ENCODE results near the gene KDM4B. TPM values are rescaled to one million over a fixed set of nuclear protein-coding genes. Genes with fewer than 3 reads are reported as not detected.
A peak's percentile ranks its signal among the peaks of the same experiment; 100 is the strongest.
"Not testable (repeated sequence)": the region's sequence is repeated elsewhere in the genome, so short reads cannot be mapped to it uniquely, and the experiment has no call there.

KDM4B gene
- total RNA-seq, 2 experiments from 2014 or later: 55.9 to 60.8 TPM

DNA sequence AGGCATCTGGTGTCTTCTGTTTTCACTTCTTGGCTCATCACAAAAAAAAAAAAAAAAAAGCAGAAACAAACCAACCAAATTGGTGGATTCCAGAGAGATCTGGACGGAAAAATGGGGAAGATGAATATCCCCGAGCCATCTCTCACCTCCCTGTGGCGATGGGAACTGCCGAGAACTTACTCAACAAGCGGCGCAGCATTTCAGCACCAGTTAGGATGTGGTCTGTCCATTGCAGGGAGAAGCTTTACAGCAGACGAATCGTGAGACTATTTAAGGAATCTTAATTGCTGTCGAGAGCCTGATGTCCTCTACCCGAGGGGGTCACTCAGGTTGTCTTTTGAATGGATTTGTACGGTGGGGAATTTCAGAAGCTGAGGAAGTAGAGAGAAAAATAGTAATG, 17.3 kb upstream of the KDM4B start:
- H3K27ac Mint-ChIP-seq: no peak overlapping the region
- POLR2A ChIA-PET: no interaction called here
- no peaks in the 10 kb centered on the region for H3K27me3 Mint-ChIP-seq
- H3K9me3 Mint-ChIP-seq: no peaks in the 10 kb centered on the region
- H3K36me3 Mint-ChIP-seq: peaks cover 34% of the 10 kb centered on the region
- no peak overlapping the region for H3K4me3 Mint-ChIP-seq
- H3K4me1 Mint-ChIP-seq: no peaks in the 10 kb centered on the region
- DNase-seq (no peak), ATAC-seq (ENCODE audit: low read depth) (no peak)

DNA sequence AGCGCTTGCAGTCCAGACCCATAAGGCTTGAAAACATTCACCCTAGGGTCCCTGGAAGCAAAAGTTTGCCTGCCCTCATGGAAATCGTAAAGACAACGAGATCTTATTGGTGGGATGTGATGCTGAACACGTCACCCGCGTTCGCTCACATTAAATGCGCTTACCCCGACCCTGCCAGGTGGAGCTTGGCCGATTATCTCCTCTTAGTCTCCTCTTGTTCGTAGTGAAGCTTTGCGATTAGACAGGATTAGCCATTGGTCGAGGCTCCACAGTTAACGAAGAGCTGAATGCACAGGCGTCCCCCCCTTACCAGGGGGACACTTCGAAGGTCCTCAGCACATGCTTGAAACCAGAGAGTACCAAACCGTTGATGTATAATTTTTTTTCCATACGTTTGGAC, 16.0 kb upstream of the KDM4B start:
- POLR2A ChIA-PET: no interaction called here
- Mint-ChIP-seq H3K4me3 (no peak overlapping the region), H3K4me1 (no peaks in the 10 kb centered on the region), H3K9me3 (no peaks in the 10 kb centered on the region), H3K27me3 (no peaks in the 10 kb centered on the region), H3K27ac (no peak overlapping the region), H3K36me3 (peaks cover 28% of the 10 kb centered on the region)
- no peak for ATAC-seq (ENCODE audit: low read depth)
- DNase-seq: no peak

DNA sequence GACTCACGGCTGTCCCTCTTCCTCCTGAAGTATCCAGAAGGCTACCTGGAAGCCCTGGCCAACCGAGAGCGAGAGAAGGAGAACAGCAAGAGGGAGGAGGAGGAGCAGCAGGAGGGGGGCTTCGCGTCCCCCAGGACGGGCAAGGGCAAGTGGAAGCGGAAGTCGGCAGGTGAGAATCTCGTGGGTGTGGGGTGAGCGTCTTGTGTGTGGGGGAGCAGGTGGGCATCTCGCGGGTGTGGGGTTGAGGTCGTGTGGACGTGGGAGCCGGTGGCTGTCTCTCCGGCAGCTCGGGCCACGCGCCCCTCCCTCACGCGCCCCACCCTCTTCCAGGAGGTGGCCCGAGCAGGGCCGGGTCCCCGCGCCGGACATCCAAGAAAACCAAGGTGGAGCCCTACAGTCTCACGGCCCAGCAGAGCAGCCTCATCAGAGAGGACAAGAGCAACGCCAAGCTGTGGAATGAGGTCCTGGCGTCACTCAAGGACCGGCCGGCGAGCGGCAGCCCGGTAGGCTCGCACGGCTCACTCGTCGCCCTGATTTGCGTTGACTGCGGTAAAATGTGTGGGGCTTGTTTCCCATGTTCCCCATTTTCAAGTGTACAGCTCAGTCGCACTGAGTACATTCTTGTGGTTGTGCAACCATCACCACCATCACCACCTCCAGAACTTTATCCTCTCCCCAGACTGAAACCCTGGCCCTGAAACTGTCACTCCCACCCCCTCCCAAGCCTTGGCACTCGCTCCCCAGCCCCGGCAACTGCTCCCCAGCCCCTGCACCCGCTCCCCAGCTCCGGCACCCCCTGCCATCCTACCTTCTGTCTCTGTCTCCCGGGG, 14.4 kb upstream of the KDM4B start:
- ATAC-seq (ENCODE audit: low read depth); POLR2A ChIA-PET; H3K4me1 Mint-ChIP-seq; H3K27me3 Mint-ChIP-seq; H3K9me3 Mint-ChIP-seq; H3K4me3 Mint-ChIP-seq; DNase-seq: not testable (repeated sequence)
- H3K36me3 Mint-ChIP-seq: peaks cover 26% of the 10 kb centered on the region
- peak overlapping the region; percentile 45 for H3K27ac Mint-ChIP-seq

DNA sequence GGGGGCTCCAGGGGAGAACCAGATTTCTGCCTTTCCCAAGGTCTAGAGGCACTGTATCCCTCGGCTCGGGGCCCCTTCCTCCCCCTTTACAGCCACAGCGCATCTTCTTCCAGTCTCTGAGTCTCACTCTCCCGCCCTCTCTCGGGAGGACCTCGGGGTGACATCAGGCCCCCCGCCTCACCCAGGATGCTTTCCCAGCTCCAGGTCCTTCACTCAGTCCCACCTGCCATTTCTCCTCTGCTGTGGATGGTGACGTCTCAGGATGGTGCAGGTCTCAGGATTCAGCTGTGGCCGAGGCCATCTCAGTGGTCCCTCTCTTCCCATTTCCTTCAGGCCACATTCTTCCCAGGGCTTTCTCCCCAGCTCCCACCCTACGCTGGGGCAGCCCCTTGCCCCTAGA, 13.6 kb upstream of the KDM4B start:
- no peaks in the 10 kb centered on the region for H3K27me3 Mint-ChIP-seq
- DNase-seq (no peak), ATAC-seq (ENCODE audit: low read depth) (no peak)
- H3K27ac Mint-ChIP-seq: peak overlapping the region; percentile 63
- H3K9me3 Mint-ChIP-seq: no peaks in the 10 kb centered on the region
- POLR2A ChIA-PET: no interaction called here
- peaks cover 31% of the 10 kb centered on the region for H3K36me3 Mint-ChIP-seq
- no peak overlapping the region for H3K4me3 Mint-ChIP-seq
- H3K4me1 Mint-ChIP-seq: no peaks in the 10 kb centered on the region

DNA sequence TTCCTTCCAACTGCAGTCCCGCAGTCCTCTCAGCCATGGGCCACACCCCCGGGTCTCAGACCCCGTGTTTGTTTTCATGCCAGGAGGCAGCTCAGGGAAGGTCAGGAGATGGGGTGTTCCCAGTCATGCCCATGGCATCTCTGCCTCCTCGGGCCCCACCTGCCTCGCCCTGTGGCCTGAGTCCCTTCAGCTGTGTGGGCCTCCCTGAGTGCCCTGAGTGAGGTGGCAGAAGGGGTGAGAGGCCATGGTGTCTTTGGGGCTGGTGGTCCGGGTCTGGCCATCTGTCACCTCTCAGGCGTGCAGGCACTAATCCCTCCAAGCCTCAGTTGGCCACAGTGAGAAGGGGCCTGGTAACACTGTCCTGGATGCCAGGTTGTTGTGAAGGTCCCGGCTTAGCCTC, 10.9 kb upstream of the KDM4B start:
- no peak overlapping the region for H3K4me3 Mint-ChIP-seq
- POLR2A ChIA-PET: no interaction called here
- no peaks in the 10 kb centered on the region for H3K9me3 Mint-ChIP-seq
- DNase-seq: no peak
- no peaks in the 10 kb centered on the region for H3K4me1 Mint-ChIP-seq
- ATAC-seq (ENCODE audit: low read depth): no peak
- no peak overlapping the region for H3K27ac Mint-ChIP-seq
- H3K27me3 Mint-ChIP-seq: no peaks in the 10 kb centered on the region
- peaks cover 25% of the 10 kb centered on the region for H3K36me3 Mint-ChIP-seq

DNA sequence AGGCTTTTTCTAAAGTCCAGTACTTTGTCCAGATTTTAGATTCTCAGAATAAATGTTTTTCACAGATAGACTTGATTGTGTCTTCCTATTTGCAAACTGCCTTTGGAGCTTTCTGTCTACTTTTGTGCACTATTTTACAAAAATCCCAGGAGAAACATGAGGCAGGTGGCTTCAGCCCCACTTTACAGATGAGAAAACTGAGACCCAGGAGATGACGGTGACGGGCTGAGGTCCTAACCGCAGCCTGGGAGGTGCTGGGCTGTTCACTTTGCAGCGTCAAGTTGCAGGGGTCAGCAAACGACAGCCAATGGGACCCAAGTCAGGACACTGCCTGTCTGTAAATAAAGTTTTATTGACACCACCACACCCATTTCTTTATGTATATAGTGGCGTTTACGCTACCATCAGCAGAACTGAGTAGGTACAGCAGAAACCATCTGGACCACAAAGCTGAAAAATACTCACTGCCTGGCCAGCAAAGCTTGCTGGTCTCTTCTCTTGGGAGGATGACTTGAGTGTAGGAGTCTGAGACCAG, 6.8 kb upstream of the KDM4B start:
- POLR2A ChIA-PET: no interaction called here
- no peak for DNase-seq
- no peak for ATAC-seq (ENCODE audit: low read depth)
- Mint-ChIP-seq H3K9me3 (no peaks in the 10 kb centered on the region), H3K36me3 (peaks cover 27% of the 10 kb centered on the region), H3K4me1 (peaks cover under 1% of the 10 kb centered on the region), H3K4me3 (no peak overlapping the region), H3K27me3 (no peaks in the 10 kb centered on the region), H3K27ac (no peak overlapping the region)

DNA sequence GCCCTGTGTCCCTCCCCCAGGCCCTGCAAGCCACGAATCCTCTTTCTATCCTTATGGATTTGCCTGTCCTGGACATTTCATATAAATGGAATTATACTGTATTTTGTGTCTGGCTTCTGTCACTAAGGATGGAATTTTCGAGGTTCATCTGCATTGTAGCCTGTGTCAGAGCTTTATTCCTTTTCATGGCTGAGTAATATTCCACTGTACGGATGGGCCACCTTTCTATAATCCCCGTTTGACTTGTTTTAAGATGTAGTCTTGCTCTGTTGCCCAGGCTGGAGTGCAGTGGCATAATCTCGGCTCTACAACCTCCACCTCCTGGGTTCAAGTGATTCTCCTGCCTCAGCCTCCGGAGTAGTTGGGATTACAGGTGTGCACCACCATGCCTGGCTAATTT, 3.9 kb upstream of the KDM4B start:
- DNase-seq (no peak), ATAC-seq (ENCODE audit: low read depth) (no peak)
- Mint-ChIP-seq H3K27ac (no peak overlapping the region), H3K4me3 (no peak overlapping the region), H3K36me3 (peaks cover 29% of the 10 kb centered on the region), H3K9me3 (no peaks in the 10 kb centered on the region), H3K27me3 (no peaks in the 10 kb centered on the region), H3K4me1 (peaks cover 12% of the 10 kb centered on the region)
- POLR2A ChIA-PET: no interaction called here

DNA sequence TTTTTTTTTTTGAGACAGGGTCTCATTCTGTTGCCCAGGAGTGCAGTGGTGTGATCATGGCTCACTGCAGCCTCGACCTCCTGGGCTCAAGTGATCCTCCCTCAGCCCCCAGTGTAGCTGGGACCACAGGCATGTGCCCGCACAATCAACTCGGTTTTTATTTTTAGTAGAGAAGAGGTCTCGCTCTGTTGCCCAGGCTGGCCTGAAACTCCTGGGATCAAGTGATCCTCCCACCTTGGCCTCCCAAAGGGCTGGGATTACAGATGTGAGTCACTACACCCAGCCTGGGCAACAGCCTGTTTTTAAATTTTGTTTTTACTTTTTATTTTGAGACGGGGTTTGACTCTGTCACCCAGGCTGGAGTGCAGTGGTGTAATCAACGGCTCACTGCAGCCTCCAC, 2.3 kb upstream of the KDM4B start:
- POLR2A ChIA-PET: no interaction called here
- Mint-ChIP-seq H3K27me3 (no peaks in the 10 kb centered on the region), H3K4me3 (no peak overlapping the region)

DNA sequence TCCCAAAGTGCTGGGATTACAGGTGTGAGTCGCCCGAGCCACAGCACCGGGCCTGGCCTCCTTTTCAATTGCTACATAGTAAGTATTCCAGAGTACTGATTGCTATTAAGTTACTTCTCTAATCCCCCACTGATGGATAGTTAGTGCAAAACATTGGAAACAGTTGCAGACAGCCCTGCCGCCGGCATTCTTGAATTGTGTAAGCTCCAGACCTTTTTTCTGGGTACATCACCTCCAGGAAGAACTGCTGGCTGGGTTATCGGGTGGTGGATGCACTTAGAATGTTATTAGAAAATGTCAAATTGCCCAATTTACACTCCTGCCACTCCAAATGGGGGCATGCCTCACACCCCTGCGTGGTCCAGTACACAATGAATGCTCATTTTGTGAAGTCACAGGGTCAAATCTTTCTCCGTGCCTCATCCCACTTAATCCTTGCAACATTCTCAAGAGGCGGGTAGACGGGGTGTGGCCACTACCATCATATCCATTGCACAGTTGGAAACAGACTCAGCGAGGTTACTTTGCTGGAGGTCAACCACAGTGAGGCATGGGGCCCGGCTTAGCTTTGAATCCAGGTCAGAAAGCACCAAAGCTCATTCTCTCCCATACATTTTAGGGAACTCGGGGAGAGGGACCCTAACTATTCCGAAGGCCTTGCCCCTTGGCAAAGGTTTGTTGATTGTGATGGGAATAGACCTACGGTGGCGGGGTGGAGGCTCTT, 1.0 kb upstream of the KDM4B start:
- peak overlapping the region; percentile 94 for H3K27ac Mint-ChIP-seq
- POLR2A ChIA-PET: interaction anchor here (0.9 to 2.0 kb wide), 8 partner anchors 8 to 750 kb away, joined by 3 to 15 read pairs (median 4); partner anchors contain the start of gene FEM1A

More for the DNA sequence above, 2.3 kb upstream of the KDM4B start:
- ATAC-seq (ENCODE audit: low read depth) (no peak), DNase-seq (no peak)
- Mint-ChIP-seq H3K27ac (peak overlapping the region; percentile 54), H3K36me3 (peaks cover 35% of the 10 kb centered on the region), H3K9me3 (no peaks in the 10 kb centered on the region), H3K4me1 (peaks cover 25% of the 10 kb centered on the region)

DNA sequence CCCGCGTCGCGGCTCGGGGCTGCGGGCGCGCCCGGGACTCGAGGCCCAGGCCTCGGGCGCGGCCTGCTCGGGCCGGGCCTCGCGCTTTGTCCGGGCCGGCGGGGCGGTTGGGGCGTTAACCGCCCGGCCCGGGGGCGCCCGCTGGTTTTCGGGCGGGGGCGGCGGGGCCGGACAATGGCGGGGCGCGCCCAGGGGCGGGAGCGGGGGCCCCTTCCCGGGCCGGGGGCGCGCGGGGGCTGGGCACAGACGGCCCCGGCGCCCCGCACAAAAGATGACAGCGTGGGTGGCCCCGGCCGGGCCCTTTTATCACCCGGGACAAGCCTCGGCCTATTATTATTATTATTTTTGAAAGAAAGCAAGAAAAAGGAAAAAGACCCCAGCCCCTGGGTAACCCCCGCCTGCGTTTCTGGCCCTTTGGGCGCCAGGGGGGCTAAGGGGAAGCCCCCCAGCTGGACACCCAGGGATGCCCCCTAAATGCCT, 419 bp downstream of the KDM4B start:
- Mint-ChIP-seq H3K9me3 (no peaks in the 10 kb centered on the region), H3K4me3 (peak overlapping the region; percentile 94), H3K27me3 (no peaks in the 10 kb centered on the region), H3K4me1 (peaks cover 30% of the 10 kb centered on the region), H3K27ac (peak overlapping the region; percentile 86), H3K36me3 (peaks cover 22% of the 10 kb centered on the region)
- no peak for DNase-seq
- POLR2A ChIA-PET: interaction anchor here (0.7 to 2.0 kb wide), 10 partner anchors 9 to 751 kb away, joined by 3 to 15 read pairs (median 3); partner anchors contain the start of genes CATSPERD, FEM1A, LONP1 and PLIN3
- peak; percentile 0 for ATAC-seq (ENCODE audit: low read depth)

More for the DNA sequence above, 1.0 kb upstream of the KDM4B start:
- no peak for DNase-seq
- H3K9me3 Mint-ChIP-seq: no peaks in the 10 kb centered on the region
- ATAC-seq (ENCODE audit: low read depth): no peak
- H3K36me3 Mint-ChIP-seq: peaks cover 31% of the 10 kb centered on the region
- H3K4me1 Mint-ChIP-seq: peaks cover 29% of the 10 kb centered on the region
- H3K27me3 Mint-ChIP-seq: no peaks in the 10 kb centered on the region
- peak overlapping the region; percentile 85 for H3K4me3 Mint-ChIP-seq

DNA sequence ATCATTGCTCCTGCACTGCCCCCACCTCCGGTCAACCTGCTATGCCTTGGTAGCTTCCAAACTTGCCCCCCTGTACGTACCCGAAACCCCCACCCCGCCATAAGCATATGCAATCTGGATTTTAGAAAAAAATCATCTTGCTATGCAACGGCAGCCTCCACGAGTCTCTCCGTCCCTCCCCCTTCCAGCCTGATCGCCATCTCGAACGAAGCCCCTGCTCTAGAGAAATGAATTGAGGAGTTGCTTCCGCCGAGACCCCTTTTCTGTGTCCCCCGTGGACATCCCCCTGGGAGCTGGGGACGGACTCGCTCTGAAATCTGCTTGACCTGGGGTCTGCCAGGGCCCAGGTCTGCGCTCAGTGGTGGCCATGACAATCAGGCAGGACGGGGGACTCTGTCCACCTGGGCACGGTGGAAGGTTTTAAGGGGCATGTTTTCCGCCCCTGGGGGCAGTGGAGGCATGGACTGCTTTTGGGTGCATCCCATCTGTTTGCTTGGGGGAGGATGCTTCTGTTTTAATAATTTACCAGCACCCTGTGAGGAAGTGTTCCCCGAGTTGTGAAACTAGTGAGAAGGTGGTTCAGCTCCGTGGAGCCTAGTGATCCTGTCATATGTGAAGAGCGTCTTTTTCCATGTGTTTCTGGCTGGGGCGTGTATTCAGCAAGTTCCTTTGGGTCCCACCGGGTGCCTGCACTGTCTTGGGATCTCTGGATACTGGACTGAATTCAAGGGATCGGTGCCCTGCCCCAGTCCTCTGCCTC, 1.0 kb downstream of the KDM4B start:
- peak; percentile 53 for DNase-seq
- Mint-ChIP-seq H3K9me3 (no peaks in the 10 kb centered on the region), H3K27ac (peak overlapping the region; percentile 86), H3K4me1 (peaks cover 32% of the 10 kb centered on the region), H3K27me3 (no peaks in the 10 kb centered on the region), H3K36me3 (peaks cover 20% of the 10 kb centered on the region), H3K4me3 (peak overlapping the region; percentile 94)
- POLR2A ChIA-PET: interaction anchor here (1.3 to 2.0 kb wide), 5 partner anchors 54 to 103 kb away, joined by 3 to 15 read pairs (median 3); partner anchors contain the start of gene PLIN3
- no peak for ATAC-seq (ENCODE audit: low read depth)

DNA sequence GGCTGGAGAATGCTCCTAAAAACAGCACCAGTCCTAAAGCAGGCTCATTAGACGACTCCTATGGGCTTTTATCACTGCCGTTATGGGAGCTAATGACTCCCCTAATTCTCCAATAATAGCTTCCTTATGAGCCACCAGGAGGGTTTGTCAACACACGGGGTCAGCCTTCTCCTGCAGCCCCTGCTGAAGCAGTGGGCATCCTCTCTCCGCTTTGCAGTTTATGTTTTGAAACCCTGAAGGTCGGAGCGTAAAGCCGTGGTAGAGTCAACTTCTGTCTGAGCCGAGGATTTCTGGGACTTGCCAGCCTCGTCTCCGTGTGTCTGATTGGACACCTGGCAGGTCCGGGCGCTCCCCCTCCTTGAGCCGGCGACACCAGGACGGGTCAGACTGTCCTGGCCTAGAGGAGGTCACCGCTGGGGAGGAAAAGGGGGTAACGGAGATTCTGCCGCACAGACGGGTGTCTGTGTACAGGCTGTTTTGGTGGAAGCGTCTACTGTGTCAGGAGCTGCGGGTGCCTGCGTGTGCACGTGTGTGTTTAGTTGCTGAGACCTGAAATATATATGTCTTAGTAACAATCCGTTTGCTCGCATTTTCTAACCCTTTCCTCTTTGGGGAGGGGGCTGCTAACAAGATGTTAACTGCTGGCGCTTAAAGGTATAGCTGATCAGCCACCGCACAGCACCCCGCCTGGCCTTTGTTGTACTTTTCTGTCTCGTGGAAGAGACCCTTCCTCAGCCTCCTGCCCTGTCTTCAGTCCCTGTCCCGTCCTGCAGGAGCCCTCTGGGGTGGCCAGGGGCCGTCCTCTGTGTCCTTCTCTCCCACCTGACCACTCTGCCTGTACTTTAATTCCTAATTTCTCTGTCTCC, 1.9 kb downstream of the KDM4B start:
- Mint-ChIP-seq H3K27me3 (no peaks in the 10 kb centered on the region), H3K36me3 (peaks cover 17% of the 10 kb centered on the region), H3K4me3 (peak overlapping the region; percentile 94), H3K4me1 (peaks cover 32% of the 10 kb centered on the region), H3K27ac (peak overlapping the region; percentile 54), H3K9me3 (no peaks in the 10 kb centered on the region)
- no peak for ATAC-seq (ENCODE audit: low read depth)
- POLR2A ChIA-PET: interaction anchor here (1.3 to 1.5 kb wide), 3 partner anchors 54 to 103 kb away, joined by 3 read pairs; partner anchors contain the start of gene PLIN3
- no peak for DNase-seq
